ENCODE measurements around the gene MEGF9.

MEGF9 gene

GRCh38 chr9:120714846-120715388 lies 647 bp upstream of the MEGF9 start:
- H3K36me3 ChIP-seq (ENCODE audit: control insufficient read depth, insufficient read depth, low read length), result no peaks in the 10 kb centered on the region
- H3K9me3 ChIP-seq (ENCODE audit: control insufficient read depth, insufficient read depth, low read length), result no peaks in the 10 kb centered on the region
- peak overlapping the region; percentile 47 for H3K27ac ChIP-seq (ENCODE audit: low read depth, low read length)
- peak overlapping the region; percentile 82 for H3K9ac ChIP-seq (ENCODE audit: low read depth, low read length)
- H3K27me3 ChIP-seq (ENCODE audit: control insufficient read depth, insufficient read depth, low read length), result peaks cover 27% of the 10 kb centered on the region
- peaks cover 16% of the 10 kb centered on the region for H3K4me1 ChIP-seq (ENCODE audit: control insufficient read depth, insufficient read depth, low read length)
- peak overlapping the region; percentile 84 for H3K4me3 ChIP-seq (ENCODE audit: low read depth, low read length)

GRCh38 chr9:120713257-120714087 lies 798 bp downstream of the MEGF9 start:
- peaks cover 16% of the 10 kb centered on the region for H3K4me1 ChIP-seq (ENCODE audit: control insufficient read depth, insufficient read depth, low read length)

GRCh38 chr9:120712539-120713031 lies 1.7 kb downstream of the MEGF9 start:
- no peaks in the 10 kb centered on the region for H3K9me3 ChIP-seq (ENCODE audit: control insufficient read depth, insufficient read depth, low read length)
- no peak overlapping the region for H3K9ac ChIP-seq (ENCODE audit: low read depth, low read length)
- H3K4me3 ChIP-seq (ENCODE audit: low read depth, low read length), result no peak overlapping the region
- H3K36me3 ChIP-seq (ENCODE audit: control insufficient read depth, insufficient read depth, low read length), result no peaks in the 10 kb centered on the region
- H3K4me1 ChIP-seq (ENCODE audit: control insufficient read depth, insufficient read depth, low read length), result peaks cover 16% of the 10 kb centered on the region
- H3K27ac ChIP-seq (ENCODE audit: low read depth, low read length), result no peak overlapping the region
- H3K27me3 ChIP-seq (ENCODE audit: control insufficient read depth, insufficient read depth, low read length), result peaks cover 27% of the 10 kb centered on the region

More at GRCh38 chr9:120713257-120714087, 798 bp downstream of the MEGF9 start:
- H3K36me3 ChIP-seq (ENCODE audit: control insufficient read depth, insufficient read depth, low read length), result no peaks in the 10 kb centered on the region
- no peak overlapping the region for H3K27ac ChIP-seq (ENCODE audit: low read depth, low read length)
- peaks cover 27% of the 10 kb centered on the region for H3K27me3 ChIP-seq (ENCODE audit: control insufficient read depth, insufficient read depth, low read length)
- H3K4me3 ChIP-seq (ENCODE audit: low read depth, low read length), result peak overlapping the region; percentile 84
- no peaks in the 10 kb centered on the region for H3K9me3 ChIP-seq (ENCODE audit: control insufficient read depth, insufficient read depth, low read length)
- H3K9ac ChIP-seq (ENCODE audit: low read depth, low read length), result no peak overlapping the region

- H3K9ac ChIP-seq (ENCODE audit: low read depth, low read length), result no peak overlapping the region
- H3K36me3 ChIP-seq (ENCODE audit: control insufficient read depth, insufficient read depth, low read length), result no peaks in the 10 kb centered on the region
- peaks cover 27% of the 10 kb centered on the region for H3K27me3 ChIP-seq (ENCODE audit: control insufficient read depth, insufficient read depth, low read length)
- H3K9me3 ChIP-seq (ENCODE audit: control insufficient read depth, insufficient read depth, low read length), result no peaks in the 10 kb centered on the region
- H3K4me1 ChIP-seq (ENCODE audit: control insufficient read depth, insufficient read depth, low read length), result peaks cover 16% of the 10 kb centered on the region
- no peak overlapping the region for H3K27ac ChIP-seq (ENCODE audit: low read depth, low read length)
- H3K4me3 ChIP-seq (ENCODE audit: low read depth, low read length), result no peak overlapping the region
Measured at GRCh38 chr9:120711841-120712538, 2.3 kb downstream of the MEGF9 start.

- Histone ChIP-seq H3K4me3 (ENCODE audit: low read depth, low read length) (no peak overlapping the region), H3K9ac (ENCODE audit: low read depth, low read length) (no peak overlapping the region), H3K36me3 (ENCODE audit: control insufficient read depth, insufficient read depth, low read length) (no peaks in the 10 kb centered on the region), H3K27ac (ENCODE audit: low read depth, low read length) (no peak overlapping the region), H3K27me3 (ENCODE audit: control insufficient read depth, insufficient read depth, low read length) (peaks cover 27% of the 10 kb centered on the region), H3K4me1 (ENCODE audit: control insufficient read depth, insufficient read depth, low read length) (peaks cover 16% of the 10 kb centered on the region), H3K9me3 (ENCODE audit: control insufficient read depth, insufficient read depth, low read length) (no peaks in the 10 kb centered on the region)
Measured at GRCh38 chr9:120711354-120711753, 2.9 kb downstream of the MEGF9 start.

GRCh38 chr9:120710110-120710981 lies 3.9 kb downstream of the MEGF9 start:
- H3K9ac ChIP-seq (ENCODE audit: low read depth, low read length), result no peak overlapping the region
- H3K4me3 ChIP-seq (ENCODE audit: low read depth, low read length), result no peak overlapping the region
- no peaks in the 10 kb centered on the region for H3K9me3 ChIP-seq (ENCODE audit: control insufficient read depth, insufficient read depth, low read length)
- H3K27ac ChIP-seq (ENCODE audit: low read depth, low read length), result no peak overlapping the region
- peaks cover 27% of the 10 kb centered on the region for H3K27me3 ChIP-seq (ENCODE audit: control insufficient read depth, insufficient read depth, low read length)
- peaks cover 10% of the 10 kb centered on the region for H3K4me1 ChIP-seq (ENCODE audit: control insufficient read depth, insufficient read depth, low read length)
- H3K36me3 ChIP-seq (ENCODE audit: control insufficient read depth, insufficient read depth, low read length), result no peaks in the 10 kb centered on the region

GRCh38 chr9:120708526-120709224 lies 5.6 kb downstream of the MEGF9 start:
- Histone ChIP-seq H3K27ac (ENCODE audit: low read depth, low read length) (no peak overlapping the region), H3K9me3 (ENCODE audit: control insufficient read depth, insufficient read depth, low read length) (no peaks in the 10 kb centered on the region), H3K4me1 (ENCODE audit: control insufficient read depth, insufficient read depth, low read length) (peaks cover 6% of the 10 kb centered on the region; the same call in 1 of the 2 replicates), H3K27me3 (ENCODE audit: control insufficient read depth, insufficient read depth, low read length) (peaks cover 21% of the 10 kb centered on the region), H3K4me3 (ENCODE audit: low read depth, low read length) (no peak overlapping the region), H3K36me3 (ENCODE audit: control insufficient read depth, insufficient read depth, low read length) (no peaks in the 10 kb centered on the region), H3K9ac (ENCODE audit: low read depth, low read length) (no peak overlapping the region)

- H3K9ac ChIP-seq (ENCODE audit: low read depth, low read length), result no peak overlapping the region
- H3K27me3 ChIP-seq (ENCODE audit: control insufficient read depth, insufficient read depth, low read length), result peaks cover 6% of the 10 kb centered on the region
- no peaks in the 10 kb centered on the region for H3K9me3 ChIP-seq (ENCODE audit: control insufficient read depth, insufficient read depth, low read length)
- H3K4me1 ChIP-seq (ENCODE audit: control insufficient read depth, insufficient read depth, low read length), result no peaks in the 10 kb centered on the region
- no peak overlapping the region for H3K27ac ChIP-seq (ENCODE audit: low read depth, low read length)
- no peaks in the 10 kb centered on the region for H3K36me3 ChIP-seq (ENCODE audit: control insufficient read depth, insufficient read depth, low read length)
- H3K4me3 ChIP-seq (ENCODE audit: low read depth, low read length), result no peak overlapping the region
Measured at GRCh38 chr9:120707170-120707569, 7.1 kb downstream of the MEGF9 start.

GRCh38 chr9:120705174-120705573 lies 9.1 kb downstream of the MEGF9 start:
- H3K9ac ChIP-seq (ENCODE audit: low read depth, low read length), result no peak overlapping the region
- H3K4me1 ChIP-seq (ENCODE audit: control insufficient read depth, insufficient read depth, low read length), result no peaks in the 10 kb centered on the region

GRCh38 chr9:120702075-120702474 lies 12.2 kb downstream of the MEGF9 start:
- H3K4me3 ChIP-seq (ENCODE audit: low read depth, low read length), result no peak overlapping the region
- no peaks in the 10 kb centered on the region for H3K9me3 ChIP-seq (ENCODE audit: control insufficient read depth, insufficient read depth, low read length)
- H3K9ac ChIP-seq (ENCODE audit: low read depth, low read length), result no peak overlapping the region
- H3K27me3 ChIP-seq (ENCODE audit: control insufficient read depth, insufficient read depth, low read length), result peaks cover 32% of the 10 kb centered on the region
- no peaks in the 10 kb centered on the region for H3K36me3 ChIP-seq (ENCODE audit: control insufficient read depth, insufficient read depth, low read length)
- no peak overlapping the region for H3K27ac ChIP-seq (ENCODE audit: low read depth, low read length)
- no peaks in the 10 kb centered on the region for H3K4me1 ChIP-seq (ENCODE audit: control insufficient read depth, insufficient read depth, low read length)

More at GRCh38 chr9:120705174-120705573, 9.1 kb downstream of the MEGF9 start:
- Histone ChIP-seq H3K9me3 (ENCODE audit: control insufficient read depth, insufficient read depth, low read length) (no peaks in the 10 kb centered on the region), H3K36me3 (ENCODE audit: control insufficient read depth, insufficient read depth, low read length) (no peaks in the 10 kb centered on the region), H3K4me3 (ENCODE audit: low read depth, low read length) (no peak overlapping the region), H3K27me3 (ENCODE audit: control insufficient read depth, insufficient read depth, low read length) (peaks cover 4% of the 10 kb centered on the region), H3K27ac (ENCODE audit: low read depth, low read length) (no peak overlapping the region)
